T-helper 1 cell treated with Interleukin-12 subunit alpha and Interleukin-12 subunit beta and Interleukin-4 antibody, amounts not matched to agents 30 μg/mL and 1 μg/mL, for 36 hours (primary cell): ENCODE data around the gene TPCN1.
A peak's percentile ranks its signal among the peaks of the same experiment; 100 is the strongest.

Experiments used
- H3K27ac Mint-ChIP-seq: one replicate; pipeline ENCODE4 v1.8.0; 2021; ENCODE audit warnings: mild to moderate bottlenecking, mixed read lengths
- H3K27me3 Mint-ChIP-seq: one replicate; pipeline ENCODE4 v1.8.0; 2021; ENCODE audit warnings: low read depth, mixed read lengths
- H3K36me3 Mint-ChIP-seq: one replicate; pipeline ENCODE4 v1.8.0; 2021; ENCODE audit warnings: low read depth, mixed read lengths
- H3K4me1 Mint-ChIP-seq: one replicate; pipeline ENCODE4 v1.8.0; 2021; ENCODE audit warnings: low read depth, mixed read lengths
- H3K4me3 Mint-ChIP-seq: one replicate; pipeline ENCODE4 v1.8.0; 2021; ENCODE audit warnings: mild to moderate bottlenecking, moderate library complexity, mixed read lengths
- H3K9me3 Mint-ChIP-seq: one replicate; pipeline ENCODE4 v1.8.0; 2021; ENCODE audit warnings: mixed read lengths

The TPCN1 gene

GRCh38 chr12:113332688-113333417, 111.6 kb downstream of the TPCN1 start:
- Mint-ChIP-seq H3K36me3 (peaks cover 33% of the 10 kb centered on the region), H3K27me3 (no peaks in the 10 kb centered on the region), H3K4me3 (peak overlapping the region; percentile 25), H3K9me3 (no peaks in the 10 kb centered on the region), H3K4me1 (peaks cover 30% of the 10 kb centered on the region), H3K27ac (no peak overlapping the region)

DNA sequence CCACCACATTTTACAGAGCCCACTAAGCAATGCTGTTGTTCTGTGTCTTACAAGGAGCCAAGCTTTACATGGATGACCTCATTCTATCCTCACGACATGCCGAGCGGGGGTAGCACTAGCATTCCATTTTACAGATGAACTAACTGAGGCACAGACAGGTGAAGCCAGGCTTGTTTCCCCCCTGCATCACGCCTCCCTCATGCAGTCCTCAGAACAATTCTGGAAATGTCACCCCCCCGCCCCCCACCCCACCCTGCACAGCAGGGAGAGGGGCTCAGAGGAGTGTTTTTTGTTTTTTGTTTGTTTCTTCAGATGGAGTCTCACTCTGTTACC, 112.1 kb downstream of the TPCN1 start:
- H3K4me3 Mint-ChIP-seq = peak overlapping the region; percentile 25
- no peaks in the 10 kb centered on the region for H3K27me3 Mint-ChIP-seq
- peaks cover 30% of the 10 kb centered on the region for H3K36me3 Mint-ChIP-seq
- H3K27ac Mint-ChIP-seq = no peak overlapping the region
- H3K4me1 Mint-ChIP-seq = peaks cover 28% of the 10 kb centered on the region
- no peaks in the 10 kb centered on the region for H3K9me3 Mint-ChIP-seq

DNA sequence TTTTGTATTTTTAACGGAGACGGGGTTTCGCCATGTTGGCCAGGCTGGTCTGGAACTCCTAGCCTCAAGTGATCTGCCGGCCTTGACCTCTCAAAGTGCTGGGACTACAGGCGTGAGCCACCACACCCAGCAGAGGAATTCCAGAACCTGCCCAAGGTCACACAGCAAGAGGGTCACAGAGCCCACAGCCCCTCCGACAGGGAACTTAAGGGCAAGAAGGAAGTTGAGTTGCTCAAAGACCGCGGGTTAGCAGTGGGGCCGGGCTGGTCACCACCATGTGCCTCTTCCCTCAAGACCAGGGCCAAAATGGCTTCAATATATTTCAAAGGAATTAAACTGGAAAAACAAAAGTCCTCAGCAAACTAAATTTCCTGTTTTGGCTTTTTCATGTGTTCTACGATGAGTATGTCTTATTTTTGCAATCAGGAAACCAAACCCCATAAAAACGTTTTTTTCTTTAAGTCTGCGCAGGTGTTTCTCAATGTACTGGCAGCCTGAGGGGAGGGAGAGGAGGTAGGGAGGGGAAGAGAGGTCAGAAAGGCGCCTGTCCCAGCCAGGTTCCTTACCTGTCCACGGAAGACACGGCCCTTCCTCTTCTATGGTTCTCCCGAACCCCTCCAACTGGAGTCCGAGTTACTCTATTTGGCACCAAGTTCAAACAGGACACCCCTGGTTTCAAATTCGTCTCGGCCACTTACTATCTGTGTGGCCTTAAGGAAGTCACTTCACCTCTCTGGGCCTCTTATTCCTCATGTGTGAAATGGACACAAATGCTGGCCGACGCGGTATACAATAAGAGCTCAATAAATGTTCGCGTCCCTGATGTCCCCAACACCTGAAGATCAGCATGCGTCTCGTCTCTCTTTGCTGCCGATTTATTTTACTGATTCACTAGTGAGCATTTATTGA, 112.9 kb downstream of the TPCN1 start:
- no peaks in the 10 kb centered on the region for H3K27me3 Mint-ChIP-seq
- peak overlapping the region; percentile 77 for H3K27ac Mint-ChIP-seq
- peaks cover 29% of the 10 kb centered on the region for H3K36me3 Mint-ChIP-seq
- peaks cover 28% of the 10 kb centered on the region for H3K4me1 Mint-ChIP-seq
- no peaks in the 10 kb centered on the region for H3K9me3 Mint-ChIP-seq
- peak overlapping the region; percentile 98 for H3K4me3 Mint-ChIP-seq

DNA sequence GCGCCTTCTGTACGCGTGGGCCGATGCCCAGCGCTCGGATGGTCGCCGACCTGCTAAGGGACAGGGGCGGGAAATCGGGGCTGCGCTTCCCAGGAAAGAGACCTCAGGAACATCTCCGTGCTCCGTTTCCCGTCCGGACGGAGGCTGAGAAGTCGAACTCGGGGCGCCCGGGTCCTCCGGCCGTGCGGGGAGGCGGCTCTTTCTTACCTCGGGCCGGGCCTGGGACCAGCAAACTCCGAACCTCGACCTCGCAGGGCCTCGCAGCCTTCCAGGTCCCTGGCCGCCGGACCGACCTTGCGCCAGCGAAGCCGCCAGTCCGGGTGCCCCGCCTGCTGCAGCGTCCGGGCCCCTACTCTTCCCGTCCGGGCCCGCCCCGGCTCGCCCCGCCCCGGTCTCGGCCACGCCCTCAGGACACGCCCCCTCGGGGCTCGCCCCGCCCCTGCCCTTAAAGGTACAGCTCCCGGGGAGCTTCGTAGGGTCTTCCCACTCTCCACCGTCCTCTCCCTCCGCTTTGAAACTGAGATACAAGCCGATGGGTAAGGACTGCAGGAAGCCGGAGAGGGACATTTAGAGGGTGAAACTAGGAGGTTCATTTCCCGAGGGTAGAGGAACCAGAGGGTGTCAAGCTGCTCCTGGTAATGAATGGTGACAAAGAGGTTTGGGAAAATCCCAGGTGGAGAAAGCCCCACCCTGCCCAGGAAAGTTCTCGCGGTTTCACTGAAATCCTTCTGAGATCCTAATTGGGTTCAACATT, 113.7 kb downstream of the TPCN1 start, which contains the start of gene SLC8B1:
Gene SLC8B1 (minus strand): TSS at position 324 of the 754 bp plus-strand sequence. CDS start 2,231 bp downstream, outside the sequence.
- Mint-ChIP-seq H3K36me3 (peaks cover 22% of the 10 kb centered on the region), H3K27ac (peak within 1 kb of the TSS; percentile 77), H3K27me3 (no peaks in the 10 kb centered on the region), H3K4me3 (peak within 1 kb of the TSS; percentile 98), H3K9me3 (no peaks in the 10 kb centered on the region), H3K4me1 (peaks cover 25% of the 10 kb centered on the region)

DNA sequence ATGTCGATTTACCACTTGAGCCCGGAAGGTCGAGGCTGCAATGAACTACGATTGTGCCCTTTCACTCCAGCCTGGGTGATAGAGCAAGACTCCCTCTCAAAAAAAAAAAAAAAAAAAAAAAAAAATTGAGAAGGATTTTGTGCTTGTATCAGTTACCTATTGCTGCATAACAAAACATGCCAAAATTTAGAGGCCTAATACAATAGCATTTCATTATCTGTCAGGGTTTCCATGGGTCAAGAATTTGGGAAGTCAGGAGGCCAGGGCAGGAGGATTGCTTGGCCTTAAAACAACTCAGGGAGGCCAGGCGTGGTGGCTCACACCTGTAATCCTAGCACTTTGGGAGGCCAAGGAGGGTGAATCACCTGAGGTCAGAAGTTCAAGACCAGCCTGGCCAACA, 118.3 kb downstream of the TPCN1 start:
- H3K36me3 Mint-ChIP-seq = peaks cover 2% of the 10 kb centered on the region
- H3K9me3 Mint-ChIP-seq = no peaks in the 10 kb centered on the region
- peaks cover 9% of the 10 kb centered on the region for H3K27me3 Mint-ChIP-seq
- peaks cover 3% of the 10 kb centered on the region for H3K4me1 Mint-ChIP-seq
- H3K4me3 Mint-ChIP-seq = no peak overlapping the region
- H3K27ac Mint-ChIP-seq = no peak overlapping the region

DNA sequence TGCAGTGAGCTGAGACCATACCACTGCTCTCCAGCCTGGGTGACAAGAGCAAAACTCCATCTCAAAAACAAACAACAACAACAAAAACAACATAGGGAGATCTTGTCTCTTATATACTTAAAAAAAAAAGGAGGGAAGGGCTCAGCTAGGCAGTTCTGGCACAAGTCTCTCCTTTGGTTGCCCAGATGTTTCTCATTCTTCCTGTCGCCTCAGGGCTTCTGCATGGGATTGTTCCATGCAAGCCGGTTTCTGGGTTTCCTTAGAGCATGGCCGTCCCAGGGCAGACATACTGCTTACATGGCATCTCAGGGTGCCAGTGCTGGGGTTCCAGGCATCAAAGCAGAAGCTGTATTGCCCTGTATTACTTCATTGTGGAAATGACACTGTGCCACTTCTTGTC, 118.8 kb downstream of the TPCN1 start:
- Mint-ChIP-seq H3K27ac (no peak overlapping the region), H3K9me3 (no peaks in the 10 kb centered on the region), H3K4me1 (peaks cover 2% of the 10 kb centered on the region), H3K36me3 (no peaks in the 10 kb centered on the region), H3K27me3 (peaks cover 9% of the 10 kb centered on the region), H3K4me3 (no peak overlapping the region)

- Mint-ChIP-seq H3K4me1 (no peaks in the 10 kb centered on the region), H3K27ac (no peak overlapping the region), H3K4me3 (no peak overlapping the region), H3K27me3 (peaks cover 9% of the 10 kb centered on the region), H3K9me3 (no peaks in the 10 kb centered on the region), H3K36me3 (no peaks in the 10 kb centered on the region)
These were observed 120.3 kb downstream of the TPCN1 start for GRCh38 chr12:113341535-113341934.

GRCh38 chr12:113345318-113345717, 124.1 kb downstream of the TPCN1 start:
- Mint-ChIP-seq H3K36me3 (no peaks in the 10 kb centered on the region), H3K27me3 (peaks cover 18% of the 10 kb centered on the region), H3K4me1 (no peaks in the 10 kb centered on the region), H3K9me3 (no peaks in the 10 kb centered on the region), H3K27ac (no peak overlapping the region), H3K4me3 (no peak overlapping the region)

- H3K27ac Mint-ChIP-seq = no peak overlapping the region
- H3K9me3 Mint-ChIP-seq = no peaks in the 10 kb centered on the region
- no peaks in the 10 kb centered on the region for H3K36me3 Mint-ChIP-seq
- H3K27me3 Mint-ChIP-seq = peaks cover 19% of the 10 kb centered on the region
- H3K4me3 Mint-ChIP-seq = no peak overlapping the region
- no peaks in the 10 kb centered on the region for H3K4me1 Mint-ChIP-seq
These were observed 125.1 kb downstream of the TPCN1 start for GRCh38 chr12:113346353-113346752.

- Mint-ChIP-seq H3K4me3 (no peak overlapping the region), H3K4me1 (no peaks in the 10 kb centered on the region), H3K27ac (no peak overlapping the region), H3K9me3 (no peaks in the 10 kb centered on the region), H3K36me3 (no peaks in the 10 kb centered on the region), H3K27me3 (peaks cover 15% of the 10 kb centered on the region)
These were observed 125.8 kb downstream of the TPCN1 start for GRCh38 chr12:113347107-113347506.

GRCh38 chr12:113347892-113348291, 126.6 kb downstream of the TPCN1 start:
- no peaks in the 10 kb centered on the region for H3K4me1 Mint-ChIP-seq
- no peaks in the 10 kb centered on the region for H3K36me3 Mint-ChIP-seq

More at GRCh38 chr12:113347892-113348291, 126.6 kb downstream of the TPCN1 start:
- no peak overlapping the region for H3K4me3 Mint-ChIP-seq
- H3K27me3 Mint-ChIP-seq = peaks cover 21% of the 10 kb centered on the region
- no peak overlapping the region for H3K27ac Mint-ChIP-seq
- no peaks in the 10 kb centered on the region for H3K9me3 Mint-ChIP-seq
